C4-2B (cell line): ENCODE data around the gene CDC14A.

ENCODE experiments used
- CTCF ChIP-seq: fragments of 450-650 bp; conservative IDR thresholded peaks from 2 replicates; pipeline ENCODE4 v1.5.1; 2017; ENCODE audit warnings: mild to moderate bottlenecking
- ZFX ChIP-seq: fragments of 450-650 bp; IDR thresholded peaks from 2 replicates; pipeline ENCODE4 v1.6.1; 2017

DNA sequence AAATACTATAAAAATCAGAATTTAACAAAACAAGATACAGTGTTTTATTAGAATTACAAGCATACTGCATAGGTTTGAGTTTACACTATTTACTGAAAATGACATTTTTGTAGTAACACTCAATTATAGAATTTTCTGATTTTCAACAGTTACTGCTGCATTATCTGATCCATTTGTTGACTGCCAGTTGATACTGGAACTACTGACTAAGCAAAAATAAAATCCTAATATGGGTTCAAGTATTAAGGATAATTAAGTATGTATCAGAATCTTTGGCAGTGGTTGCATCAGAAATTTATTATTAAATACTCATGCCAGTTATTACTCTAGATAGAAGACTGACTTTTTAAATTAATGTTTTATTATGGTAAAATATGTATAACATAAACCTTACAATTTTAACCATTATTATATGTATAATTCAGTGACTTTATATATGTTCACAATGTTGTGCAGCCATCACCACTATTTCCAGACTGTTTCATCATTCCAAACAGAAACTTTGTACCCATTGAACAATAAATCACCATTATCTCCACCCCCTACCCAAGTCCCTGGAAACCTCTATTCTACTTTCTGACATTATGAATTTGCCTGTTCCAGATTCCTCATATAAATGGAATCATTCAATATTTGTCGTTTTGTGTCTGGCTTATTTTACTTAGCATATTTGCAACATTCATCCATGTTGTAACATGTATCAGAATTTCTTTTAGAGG is 127.5 kb downstream of the CDC14A start:
- TF ChIP-seq CTCF, result no peak
- TF ChIP-seq ZFX, result no peak
